HepG2 (cell line): ENCODE results near the gene CYP27B1. TPM values are rescaled to one million over a fixed set of nuclear protein-coding genes. Genes with fewer than 3 reads are reported as not detected.

ENCODE experiments used
- CCDC6 ChIP-seq: sonication (generic); formaldehyde crosslinking; IDR thresholded peaks from 2 replicates; pipeline ENCODE4 v1.8.1; 2022; ENCODE audit warnings: mild to moderate bottlenecking, missing genetic modification reagents, moderate library complexity
- ETV6 ChIP-seq: sonication (generic); formaldehyde crosslinking; conservative IDR thresholded peaks from 2 replicates; pipeline ENCODE4 v1.4.0; 2020; ENCODE audit warnings: missing genetic modification reagents
- NR3C1 ChIP-seq: sonication (generic); formaldehyde crosslinking; IDR thresholded peaks from 2 replicates; pipeline ENCODE4 v1.4.0; 2020; ENCODE audit warnings: missing genetic modification reagents
- SRSF1 ChIP-seq: fragments of 200-400 bp; formaldehyde crosslinking; optimal IDR thresholded peaks from 2 replicates; pipeline ENCODE3; 2017; ENCODE audit warnings: mild to moderate bottlenecking, low read depth, low read length, moderate library complexity
- TBP ChIP-seq: sonication (generic); formaldehyde crosslinking; IDR thresholded peaks from 2 replicates; pipeline ENCODE4 v1.5.0; 2020; ENCODE audit warnings: missing genetic modification reagents
- ZNF33A ChIP-seq: sonication (generic); formaldehyde crosslinking; IDR thresholded peaks from 2 replicates; pipeline ENCODE4 v1.5.1; 2020; ENCODE audit warnings: missing genetic modification reagents, mild to moderate bottlenecking, moderate library complexity, borderline replicate concordance
- ZNF644 ChIP-seq: IDR thresholded peaks from 2 replicates; pipeline ENCODE4 v1.6.1; 2016; ENCODE audit warnings: low read depth
- ZNF879 ChIP-seq: sonication (generic); formaldehyde crosslinking; IDR thresholded peaks from 2 replicates; pipeline ENCODE4 v1.8.1; 2023; ENCODE audit warnings: missing genetic modification reagents
- polyA plus RNA-seq, 8 experiments: library from polyadenylated mRNA; depleted of rRNA in 3 of 8; stranded (reverse) in 7 of 8; unstranded in 1 of 8; fragments of >200 nt; fragmentation: Illumina TruSeq in 4 of 8; extraction: Trizol in 4 of 8; gene quantifications; 2 replicates each; pipeline versions ENCODE4 v1.2.1 to v1.2.3, GENCODE V29; 2011 to 2016; ENCODE audit warnings: low read depth in 4 of 8, missing spikeins in 1 of 8, mixed read lengths in 1 of 8; ENCODE audit not compliant: insufficient read depth in 1 of 8
- total RNA-seq, 5 experiments: library from RNA; depleted of rRNA; stranded (reverse); fragments of >200 nt; fragmentation: Illumina TruSeq; extraction: Trizol; gene quantifications; 2 replicates each; pipeline ENCODE4 v1.2.3, GENCODE V29; 2016; ENCODE audit warnings: low read depth in 1 of 5
- TF ChIP-seq, protein P1 (sequence below): conservative IDR thresholded peaks from 2 replicates; pipeline ENCODE4 v1.6.1; 2018; ENCODE audit warnings: missing genetic modification reagents
- TF ChIP-seq, protein P2 (sequence below): sonication (generic); formaldehyde crosslinking; IDR thresholded peaks from 2 replicates; pipeline ENCODE4 v1.8.1; 2023; ENCODE audit warnings: mild to moderate bottlenecking, missing genetic modification reagents
- TF ChIP-seq, protein P3 (sequence below): IDR thresholded peaks from 2 replicates; pipeline ENCODE4 v1.6.1; 2016; ENCODE audit warnings: low read depth, control low read depth
- TF ChIP-seq, protein P4 (sequence below): sonication (generic); formaldehyde crosslinking; conservative IDR thresholded peaks from 2 replicates; pipeline ENCODE4 v1.8.0; 2022; ENCODE audit warnings: missing genetic modification reagents
- TF ChIP-seq, protein P5 (sequence below), 2 experiments: fragments of 450-650 bp in 1 of 2; sonication (generic) in 1 of 2; formaldehyde crosslinking; IDR thresholded peaks; 2 replicates each; pipeline versions ENCODE4 v1.5.0 to v1.8.0; 2020 to 2022; ENCODE audit warnings: mild to moderate bottlenecking in 1 of 2, missing genetic modification reagents in 1 of 2
- TF ChIP-seq, protein P6 (sequence below): sonication (generic); formaldehyde crosslinking; IDR thresholded peaks from 2 replicates; pipeline ENCODE4 v1.4.0; 2020; ENCODE audit warnings: missing genetic modification reagents
- TF ChIP-seq, protein P7 (sequence below): sonication (generic); formaldehyde crosslinking; IDR thresholded peaks from 2 replicates; pipeline ENCODE4 v1.5.1; 2020; ENCODE audit warnings: mild to moderate bottlenecking, missing genetic modification reagents

Gene CYP27B1
- total and polyA plus RNA-seq, 2 of the 13 experiments (the other 11 are each of a cell fraction or from before 2014, with no cell fraction given) = 2.3 to 3.0 TPM

DNA sequence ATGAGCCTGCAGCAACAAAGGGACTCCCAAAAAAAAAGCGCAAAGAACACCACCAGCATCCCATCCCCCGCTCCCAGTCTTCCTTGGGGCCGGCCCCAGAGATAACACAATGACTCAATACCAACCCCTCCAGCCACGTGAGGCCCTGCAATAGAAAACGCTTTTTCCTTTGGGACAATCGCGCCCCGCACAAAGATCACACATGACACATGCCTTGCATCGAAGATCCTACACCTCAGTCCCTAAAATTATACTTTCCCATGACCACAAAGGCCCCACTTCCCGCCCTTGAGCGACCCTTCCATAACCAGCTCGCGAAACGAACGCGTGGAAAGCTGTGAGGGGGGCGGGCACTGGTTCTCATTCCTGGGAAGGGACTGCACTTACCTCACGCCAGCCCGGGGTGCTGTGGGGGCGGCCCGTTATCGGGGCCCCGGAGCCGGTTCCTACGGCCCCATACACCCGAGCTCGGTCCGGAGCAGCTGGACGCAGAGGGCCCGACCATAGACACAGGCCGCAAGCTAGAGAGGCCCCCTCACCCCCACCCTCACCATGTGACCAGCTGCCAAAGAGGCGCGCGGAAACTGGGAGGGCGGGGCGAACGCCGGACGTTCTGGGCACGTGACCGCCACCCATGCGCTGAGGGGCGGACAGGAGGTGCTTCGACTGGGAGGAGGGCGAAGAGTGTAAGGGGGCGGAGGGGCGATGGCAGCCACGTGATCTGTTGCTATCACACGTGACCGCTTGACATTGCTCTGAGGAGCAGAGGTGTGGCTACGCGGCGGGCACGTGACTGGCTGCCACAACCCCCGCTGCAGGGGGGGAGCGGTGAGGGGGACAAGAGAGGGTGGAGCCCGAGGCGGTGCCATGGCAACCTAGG lies 14.8 kb downstream of the CYP27B1 start, which contains the start of gene CDK4 (continued):
- TF ChIP-seq, protein P1, sequence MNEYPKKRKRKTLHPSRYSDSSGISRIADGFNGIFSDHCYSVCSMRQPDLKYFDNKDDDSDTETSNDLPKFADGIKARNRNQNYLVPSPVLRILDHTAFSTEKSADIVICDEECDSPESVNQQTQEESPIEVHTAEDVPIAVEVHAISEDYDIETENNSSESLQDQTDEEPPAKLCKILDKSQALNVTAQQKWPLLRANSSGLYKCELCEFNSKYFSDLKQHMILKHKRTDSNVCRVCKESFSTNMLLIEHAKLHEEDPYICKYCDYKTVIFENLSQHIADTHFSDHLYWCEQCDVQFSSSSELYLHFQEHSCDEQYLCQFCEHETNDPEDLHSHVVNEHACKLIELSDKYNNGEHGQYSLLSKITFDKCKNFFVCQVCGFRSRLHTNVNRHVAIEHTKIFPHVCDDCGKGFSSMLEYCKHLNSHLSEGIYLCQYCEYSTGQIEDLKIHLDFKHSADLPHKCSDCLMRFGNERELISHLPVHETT (CRISPR knock-in tag) = peak; percentile 75
- TF ChIP-seq SRSF1 (peak; percentile 95), CCDC6 (CRISPR knock-in tag) (peak; percentile 88; the same call in 1 of the 2 replicates), ZNF879 (CRISPR knock-in tag) (0 out of 2 replicates have a peak, but pooled peaks have one; percentile 56), TBP (CRISPR knock-in tag) (no peak), ZNF33A (CRISPR knock-in tag) (peak; percentile 88; the same call in 1 of the 2 replicates), ETV6 (CRISPR knock-in tag) (peak; percentile 36; the same call in 1 of the 2 replicates), NR3C1 (CRISPR knock-in tag) (no peak), ZNF644 (CRISPR knock-in tag) (no peak)
- TF ChIP-seq, protein P2, sequence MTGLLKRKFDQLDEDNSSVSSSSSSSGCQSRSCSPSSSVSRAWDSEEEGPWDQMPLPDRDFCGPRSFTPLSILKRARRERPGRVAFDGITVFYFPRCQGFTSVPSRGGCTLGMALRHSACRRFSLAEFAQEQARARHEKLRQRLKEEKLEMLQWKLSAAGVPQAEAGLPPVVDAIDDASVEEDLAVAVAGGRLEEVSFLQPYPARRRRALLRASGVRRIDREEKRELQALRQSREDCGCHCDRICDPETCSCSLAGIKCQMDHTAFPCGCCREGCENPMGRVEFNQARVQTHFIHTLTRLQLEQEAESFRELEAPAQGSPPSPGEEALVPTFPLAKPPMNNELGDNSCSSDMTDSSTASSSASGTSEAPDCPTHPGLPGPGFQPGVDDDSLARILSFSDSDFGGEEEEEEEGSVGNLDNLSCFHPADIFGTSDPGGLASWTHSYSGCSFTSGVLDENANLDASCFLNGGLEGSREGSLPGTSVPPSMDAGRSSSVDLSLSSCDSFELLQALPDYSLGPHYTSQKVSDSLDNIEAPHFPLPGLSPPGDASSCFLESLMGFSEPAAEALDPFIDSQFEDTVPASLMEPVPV (CRISPR knock-in tag) = peak; percentile 94
- TF ChIP-seq, protein P3, sequence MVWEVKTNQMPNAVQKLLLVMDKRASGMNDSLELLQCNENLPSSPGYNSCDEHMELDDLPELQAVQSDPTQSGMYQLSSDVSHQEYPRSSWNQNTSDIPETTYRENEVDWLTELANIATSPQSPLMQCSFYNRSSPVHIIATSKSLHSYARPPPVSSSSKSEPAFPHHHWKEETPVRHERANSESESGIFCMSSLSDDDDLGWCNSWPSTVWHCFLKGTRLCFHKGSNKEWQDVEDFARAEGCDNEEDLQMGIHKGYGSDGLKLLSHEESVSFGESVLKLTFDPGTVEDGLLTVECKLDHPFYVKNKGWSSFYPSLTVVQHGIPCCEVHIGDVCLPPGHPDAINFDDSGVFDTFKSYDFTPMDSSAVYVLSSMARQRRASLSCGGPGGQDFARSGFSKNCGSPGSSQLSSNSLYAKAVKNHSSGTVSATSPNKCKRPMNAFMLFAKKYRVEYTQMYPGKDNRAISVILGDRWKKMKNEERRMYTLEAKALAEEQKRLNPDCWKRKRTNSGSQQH = peak; percentile 83
- TF ChIP-seq, protein P4, sequence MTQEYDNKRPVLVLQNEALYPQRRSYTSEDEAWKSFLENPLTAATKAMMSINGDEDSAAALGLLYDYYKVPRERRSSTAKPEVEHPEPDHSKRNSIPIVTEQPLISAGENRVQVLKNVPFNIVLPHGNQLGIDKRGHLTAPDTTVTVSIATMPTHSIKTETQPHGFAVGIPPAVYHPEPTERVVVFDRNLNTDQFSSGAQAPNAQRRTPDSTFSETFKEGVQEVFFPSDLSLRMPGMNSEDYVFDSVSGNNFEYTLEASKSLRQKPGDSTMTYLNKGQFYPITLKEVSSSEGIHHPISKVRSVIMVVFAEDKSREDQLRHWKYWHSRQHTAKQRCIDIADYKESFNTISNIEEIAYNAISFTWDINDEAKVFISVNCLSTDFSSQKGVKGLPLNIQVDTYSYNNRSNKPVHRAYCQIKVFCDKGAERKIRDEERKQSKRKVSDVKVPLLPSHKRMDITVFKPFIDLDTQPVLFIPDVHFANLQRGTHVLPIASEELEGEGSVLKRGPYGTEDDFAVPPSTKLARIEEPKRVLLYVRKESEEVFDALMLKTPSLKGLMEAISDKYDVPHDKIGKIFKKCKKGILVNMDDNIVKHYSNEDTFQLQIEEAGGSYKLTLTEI (CRISPR knock-in tag) = no peak
- TF ChIP-seq, protein P5, sequence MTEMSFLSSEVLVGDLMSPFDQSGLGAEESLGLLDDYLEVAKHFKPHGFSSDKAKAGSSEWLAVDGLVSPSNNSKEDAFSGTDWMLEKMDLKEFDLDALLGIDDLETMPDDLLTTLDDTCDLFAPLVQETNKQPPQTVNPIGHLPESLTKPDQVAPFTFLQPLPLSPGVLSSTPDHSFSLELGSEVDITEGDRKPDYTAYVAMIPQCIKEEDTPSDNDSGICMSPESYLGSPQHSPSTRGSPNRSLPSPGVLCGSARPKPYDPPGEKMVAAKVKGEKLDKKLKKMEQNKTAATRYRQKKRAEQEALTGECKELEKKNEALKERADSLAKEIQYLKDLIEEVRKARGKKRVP (CRISPR knock-in tag; IDR thresholded peaks at IDR 0.05) = peak in 1 of 2 experiments; percentile 80; a peak in 2 of 4 replicates
- TF ChIP-seq, protein P6, sequence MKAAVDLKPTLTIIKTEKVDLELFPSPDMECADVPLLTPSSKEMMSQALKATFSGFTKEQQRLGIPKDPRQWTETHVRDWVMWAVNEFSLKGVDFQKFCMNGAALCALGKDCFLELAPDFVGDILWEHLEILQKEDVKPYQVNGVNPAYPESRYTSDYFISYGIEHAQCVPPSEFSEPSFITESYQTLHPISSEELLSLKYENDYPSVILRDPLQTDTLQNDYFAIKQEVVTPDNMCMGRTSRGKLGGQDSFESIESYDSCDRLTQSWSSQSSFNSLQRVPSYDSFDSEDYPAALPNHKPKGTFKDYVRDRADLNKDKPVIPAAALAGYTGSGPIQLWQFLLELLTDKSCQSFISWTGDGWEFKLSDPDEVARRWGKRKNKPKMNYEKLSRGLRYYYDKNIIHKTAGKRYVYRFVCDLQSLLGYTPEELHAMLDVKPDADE (CRISPR knock-in tag) = no peak
- TF ChIP-seq, protein P7, sequence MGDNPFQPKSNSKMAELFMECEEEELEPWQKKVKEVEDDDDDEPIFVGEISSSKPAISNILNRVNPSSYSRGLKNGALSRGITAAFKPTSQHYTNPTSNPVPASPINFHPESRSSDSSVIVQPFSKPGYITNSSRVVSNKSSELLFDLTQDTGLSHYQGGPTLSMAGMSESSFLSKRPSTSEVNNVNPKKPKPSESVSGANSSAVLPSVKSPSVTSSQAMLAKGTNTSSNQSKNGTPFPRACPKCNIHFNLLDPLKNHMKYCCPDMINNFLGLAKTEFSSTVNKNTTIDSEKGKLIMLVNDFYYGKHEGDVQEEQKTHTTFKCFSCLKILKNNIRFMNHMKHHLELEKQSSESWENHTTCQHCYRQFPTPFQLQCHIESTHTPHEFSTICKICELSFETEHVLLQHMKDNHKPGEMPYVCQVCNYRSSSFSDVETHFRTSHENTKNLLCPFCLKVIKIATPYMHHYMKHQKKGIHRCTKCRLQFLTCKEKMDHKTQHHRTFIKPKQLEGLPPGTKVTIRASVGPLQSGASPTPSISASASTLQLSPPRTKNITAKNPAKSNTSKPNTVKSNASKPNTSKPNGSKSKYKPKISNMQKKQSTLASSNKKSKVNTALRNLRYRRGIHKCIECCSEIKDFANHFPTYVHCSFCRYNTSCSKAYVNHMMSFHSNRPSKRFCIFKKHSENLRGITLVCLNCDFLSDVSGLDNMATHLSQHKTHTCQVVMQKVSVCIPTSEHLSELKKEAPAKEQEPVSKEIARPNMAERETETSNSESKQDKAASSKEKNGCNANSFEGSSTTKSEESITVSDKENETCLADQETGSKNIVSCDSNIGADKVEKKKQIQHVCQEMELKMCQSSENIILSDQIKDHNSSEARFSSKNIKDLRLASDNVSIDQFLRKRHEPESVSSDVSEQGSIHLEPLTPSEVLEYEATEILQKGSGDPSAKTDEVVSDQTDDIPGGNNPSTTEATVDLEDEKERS (CRISPR knock-in tag) = peak; percentile 40; the same call in 1 of the 2 replicates
